ENCODE measurements around the gene ERGIC1. TPM values are rescaled to one million over a fixed set of nuclear protein-coding genes. Genes with fewer than 3 reads are reported as not detected.
A peak's percentile ranks its signal among the peaks of the same experiment; 100 is the strongest.

Gene ERGIC1
- total RNA-seq, 1 experiment from 2014 or later = 89.8 TPM

DNA sequence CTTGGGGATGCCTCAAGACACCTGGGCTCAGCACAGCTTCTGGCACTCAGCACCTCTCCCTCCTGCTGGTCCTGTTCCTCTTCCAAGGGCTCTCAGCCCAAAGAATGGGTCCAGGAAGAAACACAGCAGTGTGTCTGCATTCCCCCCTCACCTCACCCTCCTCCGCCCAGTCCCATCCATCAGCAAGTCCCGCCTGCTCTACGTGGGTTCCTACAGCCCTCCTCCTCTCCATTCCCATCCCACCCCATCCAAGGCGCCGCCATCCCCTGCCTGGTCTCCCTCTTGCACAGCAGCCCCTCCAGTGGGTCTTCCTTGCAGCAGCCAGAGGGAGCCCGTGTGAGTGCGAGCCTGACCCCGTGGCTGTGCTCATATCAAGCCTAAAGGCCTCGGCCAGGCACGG is 72.8 kb downstream of the ERGIC1 start:
- Mint-ChIP-seq H3K36me3 (peaks cover 16% of the 10 kb centered on the region), H3K4me3 (no peak overlapping the region), H3K27me3 (ENCODE audit: low read depth) (no peaks in the 10 kb centered on the region), H3K9me3 (no peaks in the 10 kb centered on the region), H3K4me1 (peaks cover 21% of the 10 kb centered on the region), H3K27ac (no peak overlapping the region)
- ATAC-seq (peak; percentile 29), DNase-seq (ENCODE audit: low spot score) (peak; percentile 37)
- TF ChIP-seq SMAD4 (CRISPR knock-in tag; IDR thresholded peaks at IDR 0.05) (no peak), USF2 (CRISPR knock-in tag; IDR thresholded peaks at IDR 0.05) (0 out of 2 replicates have a peak, but pooled peaks have one; percentile 9), ZNF423 (CRISPR knock-in tag; IDR thresholded peaks at IDR 0.05) (peak; percentile 52; the same call in 1 of the 2 replicates), AR (CRISPR knock-in tag; IDR thresholded peaks at IDR 0.05) (no peak), ATF2 (CRISPR knock-in tag; IDR thresholded peaks at IDR 0.05; ENCODE audit: borderline replicate concordance, low read depth) (no peak)
- TF ChIP-seq, protein P1, sequence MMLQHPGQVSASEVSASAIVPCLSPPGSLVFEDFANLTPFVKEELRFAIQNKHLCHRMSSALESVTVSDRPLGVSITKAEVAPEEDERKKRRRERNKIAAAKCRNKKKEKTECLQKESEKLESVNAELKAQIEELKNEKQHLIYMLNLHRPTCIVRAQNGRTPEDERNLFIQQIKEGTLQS (CRISPR knock-in tag; conservative IDR thresholded peaks at IDR 0.05) = no peak
- ChIA-PET POLR2A (no interaction called here), CTCF (interaction anchor here (0.8 to 3.1 kb wide), 6 partner anchors 25 to 192 kb away, joined by 3 to 22 read pairs (median 7); no protein-coding TSS in a partner anchor)

DNA sequence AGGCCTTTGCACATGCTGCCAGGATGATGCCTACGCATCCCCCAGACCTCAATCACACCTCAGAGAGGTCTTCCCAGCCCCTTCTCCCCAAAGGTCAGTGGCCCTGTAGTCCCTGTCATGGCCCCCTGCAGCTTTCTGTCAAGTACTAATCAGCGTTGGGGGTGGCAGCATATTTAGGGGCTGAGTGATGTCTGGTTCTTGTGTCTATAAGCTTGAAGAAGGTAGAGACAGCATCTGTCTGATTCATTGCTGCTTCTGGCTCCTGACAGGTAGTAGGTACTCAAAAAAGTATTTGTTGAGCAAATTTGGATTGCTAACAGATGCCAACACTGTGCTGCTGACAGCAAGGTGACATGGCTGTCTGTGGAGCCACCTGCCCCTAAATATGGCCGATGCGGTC is 73.6 kb downstream of the ERGIC1 start:
- TF ChIP-seq ESRRA (CRISPR knock-in tag; IDR thresholded peaks at IDR 0.05; ENCODE audit: borderline replicate concordance) (no peak), PRRX2 (CRISPR knock-in tag; IDR thresholded peaks at IDR 0.05) (no peak), SMAD3 (CRISPR knock-in tag; IDR thresholded peaks at IDR 0.05; ENCODE audit: borderline replicate concordance) (no peak), RORB (CRISPR knock-in tag; IDR thresholded peaks at IDR 0.05) (no peak), ZMAT4 (CRISPR knock-in tag; IDR thresholded peaks at IDR 0.05) (no peak), KAT7 (CRISPR knock-in tag; IDR thresholded peaks at IDR 0.05; ENCODE audit: borderline replicate concordance) (no peak)
- TF ChIP-seq, protein P2, sequence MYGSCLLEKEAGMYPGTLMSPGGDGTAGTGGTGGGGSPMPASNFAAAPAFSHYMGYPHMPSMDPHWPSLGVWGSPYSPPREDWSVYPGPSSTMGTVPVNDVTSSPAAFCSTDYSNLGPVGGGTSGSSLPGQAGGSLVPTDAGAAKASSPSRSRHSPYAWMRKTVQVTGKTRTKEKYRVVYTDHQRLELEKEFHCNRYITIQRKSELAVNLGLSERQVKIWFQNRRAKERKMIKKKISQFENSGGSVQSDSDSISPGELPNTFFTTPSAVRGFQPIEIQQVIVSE (CRISPR knock-in tag; IDR thresholded peaks at IDR 0.05; ENCODE audit: borderline replicate concordance) = no peak
- TF ChIP-seq, protein P3, sequence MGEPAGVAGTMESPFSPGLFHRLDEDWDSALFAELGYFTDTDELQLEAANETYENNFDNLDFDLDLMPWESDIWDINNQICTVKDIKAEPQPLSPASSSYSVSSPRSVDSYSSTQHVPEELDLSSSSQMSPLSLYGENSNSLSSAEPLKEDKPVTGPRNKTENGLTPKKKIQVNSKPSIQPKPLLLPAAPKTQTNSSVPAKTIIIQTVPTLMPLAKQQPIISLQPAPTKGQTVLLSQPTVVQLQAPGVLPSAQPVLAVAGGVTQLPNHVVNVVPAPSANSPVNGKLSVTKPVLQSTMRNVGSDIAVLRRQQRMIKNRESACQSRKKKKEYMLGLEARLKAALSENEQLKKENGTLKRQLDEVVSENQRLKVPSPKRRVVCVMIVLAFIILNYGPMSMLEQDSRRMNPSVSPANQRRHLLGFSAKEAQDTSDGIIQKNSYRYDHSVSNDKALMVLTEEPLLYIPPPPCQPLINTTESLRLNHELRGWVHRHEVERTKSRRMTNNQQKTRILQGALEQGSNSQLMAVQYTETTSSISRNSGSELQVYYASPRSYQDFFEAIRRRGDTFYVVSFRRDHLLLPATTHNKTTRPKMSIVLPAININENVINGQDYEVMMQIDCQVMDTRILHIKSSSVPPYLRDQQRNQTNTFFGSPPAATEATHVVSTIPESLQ (CRISPR knock-in tag; IDR thresholded peaks at IDR 0.05) = no peak
- Mint-ChIP-seq H3K4me1 (peaks cover 21% of the 10 kb centered on the region), H3K4me3 (no peak overlapping the region), H3K9me3 (no peaks in the 10 kb centered on the region), H3K27ac (0 out of 2 replicates have a peak overlapping the region, but pooled peaks have one; percentile 53), H3K36me3 (peaks cover 19% of the 10 kb centered on the region), H3K27me3 (ENCODE audit: low read depth) (no peaks in the 10 kb centered on the region)
- ChIA-PET CTCF (no interaction called here), POLR2A (no interaction called here)
- no peak for DNase-seq (ENCODE audit: low spot score)
- no peak for ATAC-seq
